IMR-90 (cell line): Measurements from ENCODE around the gene LRP1B. TPM values are rescaled to one million over a fixed set of nuclear protein-coding genes. Genes with fewer than 3 reads are reported as not detected.

ENCODE experiments used
- ATAC-seq: fragments of 200-7000 bp; cut with Tn5 transposase; 2 replicates; pipeline ENCODE4 v1.9.1; 2020; ENCODE audit warnings: low read depth, mild to moderate bottlenecking, moderate library complexity
- BruUV-seq: library from RNA; stranded (reverse); fragments of 400-500 nt; replicated peaks from 2 replicates; lab custom pipeline; 2021; lab: Mats Ljungman, UMichigan
- CTCF ChIA-PET: fragments of 300-600 bp; formaldehyde crosslinking; extraction: SDS; loops from one replicate; lab custom pipeline; 2021; ENCODE audit warnings: antibody characterized with exemption; lab: Yijun Ruan, JAX
- POLR2A ChIA-PET: fragments of 300-600 bp; sonication (Branson Sonifier 250); formaldehyde crosslinking; loops from one replicate; lab custom pipeline; 2022; ENCODE audit warnings: antibody characterized with exemption; ENCODE audit not compliant: unreplicated experiment; lab: Charles Lee
- DNase-seq: peaks from one replicate; pipeline ENCODE4 v3.0.0; 2013
- H2AFZ ChIP-seq: replicated peaks from 2 replicates; pipeline ENCODE3; 2013; ENCODE audit warnings: low read length, mild to moderate bottlenecking; ENCODE audit not compliant: poor library complexity
- H2AK5ac ChIP-seq: 2 replicates; pipeline ENCODE4 v1.6.1; 2013; ENCODE audit warnings: low read depth, low read length, inconsistent platforms
- H2AK9ac ChIP-seq: replicated peaks from 2 replicates; pipeline ENCODE3; 2013; ENCODE audit warnings: mild to moderate bottlenecking, low read depth, low read length, moderate library complexity; ENCODE audit not compliant: poor library complexity
- H2BK120ac ChIP-seq: 2 replicates; pipeline ENCODE4 v1.6.1; 2013; ENCODE audit warnings: low read depth, low read length, inconsistent platforms
- H2BK15ac ChIP-seq: 3 replicates; pipeline ENCODE4 v1.6.1; 2013; ENCODE audit warnings: low read depth, low read length, inconsistent platforms
- H2BK20ac ChIP-seq: 2 replicates; pipeline ENCODE4 v1.6.1; 2013; ENCODE audit warnings: low read depth, mild to moderate bottlenecking, inconsistent platforms, low read length, moderate library complexity
- H2BK5ac ChIP-seq: 2 replicates; pipeline ENCODE4 v1.6.1; 2013; ENCODE audit warnings: mild to moderate bottlenecking, low read depth, low read length, inconsistent platforms; ENCODE audit not compliant: poor library complexity, severe bottlenecking
- H3K14ac ChIP-seq: replicated peaks from 2 replicates; pipeline ENCODE4 v1.6.1; 2013; ENCODE audit warnings: low read depth, low read length, inconsistent platforms
- H3K18ac ChIP-seq: 2 replicates; pipeline ENCODE4 v1.6.1; 2013; ENCODE audit warnings: low read depth, low read length, control low read depth
- H3K23ac ChIP-seq: 2 replicates; pipeline ENCODE4 v1.6.1; 2013; ENCODE audit warnings: low read depth, low read length, inconsistent platforms
- H3K27ac ChIP-seq: 2 replicates; pipeline ENCODE4 v1.5.1; 2013; ENCODE audit warnings: mild to moderate bottlenecking, control low read depth, low read length; ENCODE audit not compliant: insufficient read depth
- H3K27me3 ChIP-seq: 2 replicates; pipeline ENCODE4 v1.6.1; 2013; ENCODE audit warnings: low read length; ENCODE audit not compliant: control insufficient read depth, insufficient read depth
- H3K36me3 ChIP-seq: 2 replicates; pipeline ENCODE4 v1.6.1; 2013; ENCODE audit warnings: low read length, mixed read lengths; ENCODE audit not compliant: control insufficient read depth, insufficient read depth
- H3K4ac ChIP-seq: 2 replicates; pipeline ENCODE4 v1.6.1; 2013; ENCODE audit warnings: low read depth, low read length, inconsistent platforms
- H3K4me1 ChIP-seq: 2 replicates; pipeline ENCODE4 v1.6.1; 2013; ENCODE audit warnings: low read length, mixed read lengths; ENCODE audit not compliant: control insufficient read depth, insufficient read depth
- H3K4me2 ChIP-seq: 2 replicates; pipeline ENCODE4 v1.6.1; 2013; ENCODE audit warnings: low read depth, mild to moderate bottlenecking, control low read depth, low read length, moderate library complexity
- H3K4me3 ChIP-seq: 2 replicates; pipeline ENCODE4 v1.5.1; 2013; ENCODE audit warnings: low read depth, mild to moderate bottlenecking, control low read depth, low read length, moderate library complexity; ENCODE audit not compliant: insufficient read depth
- H3K56ac ChIP-seq: 2 replicates; pipeline ENCODE4 v1.6.1; 2013; ENCODE audit warnings: low read length, inconsistent platforms; ENCODE audit not compliant: insufficient read depth; ENCODE audit errors: extremely low read depth
- H3K79me1 ChIP-seq, 2 experiments: 2 replicates each; pipeline ENCODE4 v1.6.1; 2013; ENCODE audit warnings: low read length in 2 of 2, inconsistent platforms in 1 of 2, low read depth in 1 of 2
- H3K9ac ChIP-seq: 2 replicates; pipeline ENCODE4 v1.6.1; 2013; ENCODE audit warnings: low read depth, low read length, control low read depth
- H3K9me1 ChIP-seq: 2 replicates; pipeline ENCODE4 v1.6.1; 2013; ENCODE audit warnings: low read length, inconsistent platforms; ENCODE audit not compliant: insufficient read depth
- H3K9me3 ChIP-seq: 2 replicates; pipeline ENCODE4 v1.6.1; 2013; ENCODE audit warnings: low read length; ENCODE audit not compliant: control insufficient read depth, insufficient read depth
- H4K20me1 ChIP-seq: 2 replicates; pipeline ENCODE4 v1.6.1; 2013; ENCODE audit warnings: low read length, inconsistent platforms; ENCODE audit not compliant: insufficient read depth
- H4K5ac ChIP-seq: 2 replicates; pipeline ENCODE4 v1.6.1; 2013; ENCODE audit warnings: mild to moderate bottlenecking, low read depth, low read length, control low read depth
- H4K8ac ChIP-seq, 2 experiments: 2 replicates each; pipeline ENCODE4 v1.6.1; 2013; ENCODE audit warnings: low read depth in 2 of 2, low read length in 2 of 2, control low read depth in 1 of 2, inconsistent platforms in 1 of 2
- H4K91ac ChIP-seq: 2 replicates; pipeline ENCODE4 v1.6.1; 2013; ENCODE audit warnings: low read depth, low read length, inconsistent platforms; ENCODE audit not compliant: insufficient read depth
- BHLHE40 ChIP-seq: fragments of 150-350 bp; IDR thresholded peaks from 2 replicates; pipeline ENCODE4 v1.6.1; 2016; ENCODE audit warnings: mild to moderate bottlenecking, low read depth, low read length
- ELK1 ChIP-seq: fragments of 150-350 bp; IDR thresholded peaks from 2 replicates; pipeline ENCODE4 v1.6.1; 2016; ENCODE audit warnings: low read depth, mild to moderate bottlenecking, low read length, moderate library complexity, borderline replicate concordance
- MAFK ChIP-seq: IDR thresholded peaks from 2 replicates; pipeline ENCODE4 v1.6.1; 2012; ENCODE audit warnings: low read depth, low read length, improper control_type of control experiment
- RCOR1 ChIP-seq: IDR thresholded peaks from 2 replicates; pipeline ENCODE4 v1.6.1; 2012; ENCODE audit warnings: mild to moderate bottlenecking, low read length, improper control_type of control experiment; ENCODE audit not compliant: insufficient replicate concordance
- RFX5 ChIP-seq: IDR thresholded peaks from 2 replicates; pipeline ENCODE4 v1.8.0; 2012; ENCODE audit warnings: low read depth, mild to moderate bottlenecking, low read length, moderate library complexity
- WGBS, 2 experiments: methylation state at CpG; one replicate each; pipeline versions ENCODE4 v1.1.5 to v1.1.7; 2013; ENCODE audit warnings: missing lambda C conversion rate in 2 of 2; ENCODE audit not compliant: insufficient read length in 1 of 2; ENCODE audit errors: extremely low coverage in 2 of 2; 5-methylcytosine and 5-hydroxymethylcytosine counted together
- dilution Hi-C: fragments of 300-500 bp; cut with HindIII; formaldehyde crosslinking; loops from one replicate; pipeline ENCODE4 v1.14.3; 2018; ENCODE audit warnings: low sequenced_read_pairs; ENCODE audit not compliant: unreplicated experiment
- in situ Hi-C: fragments of 300-500 bp; cut with MboI; formaldehyde crosslinking; loops from 3 replicates; pipeline ENCODE4 v1.14.3; 2019; ENCODE audit warnings: low sequenced_read_pairs, inconsistent platforms, mixed read lengths
- intact Hi-C: fragments of 100-400 bp; cut with micrococcal nuclease; formaldehyde crosslinking; loops from 2 replicates; pipeline ENCODE4 v1.10.0; 2022
- polyA plus RNA-seq, 3 experiments: library from polyadenylated mRNA; depleted of rRNA; stranded (reverse); fragments of >200 nt; gene quantifications; 2 replicates each; pipeline ENCODE4 v1.2.3, GENCODE V29; 2012; ENCODE audit warnings: low replicate concordance in 1 of 3
- total RNA-seq: library from RNA; depleted of rRNA; stranded (reverse); fragments of >200 nt; gene quantifications from 2 replicates; pipeline ENCODE4 v1.2.3, GENCODE V29; 2012

LRP1B gene
- total and polyA plus RNA-seq, 2 of the 4 experiments (the other 2 are of a cell fraction): under 0.01 to 0.02 TPM

DNA sequence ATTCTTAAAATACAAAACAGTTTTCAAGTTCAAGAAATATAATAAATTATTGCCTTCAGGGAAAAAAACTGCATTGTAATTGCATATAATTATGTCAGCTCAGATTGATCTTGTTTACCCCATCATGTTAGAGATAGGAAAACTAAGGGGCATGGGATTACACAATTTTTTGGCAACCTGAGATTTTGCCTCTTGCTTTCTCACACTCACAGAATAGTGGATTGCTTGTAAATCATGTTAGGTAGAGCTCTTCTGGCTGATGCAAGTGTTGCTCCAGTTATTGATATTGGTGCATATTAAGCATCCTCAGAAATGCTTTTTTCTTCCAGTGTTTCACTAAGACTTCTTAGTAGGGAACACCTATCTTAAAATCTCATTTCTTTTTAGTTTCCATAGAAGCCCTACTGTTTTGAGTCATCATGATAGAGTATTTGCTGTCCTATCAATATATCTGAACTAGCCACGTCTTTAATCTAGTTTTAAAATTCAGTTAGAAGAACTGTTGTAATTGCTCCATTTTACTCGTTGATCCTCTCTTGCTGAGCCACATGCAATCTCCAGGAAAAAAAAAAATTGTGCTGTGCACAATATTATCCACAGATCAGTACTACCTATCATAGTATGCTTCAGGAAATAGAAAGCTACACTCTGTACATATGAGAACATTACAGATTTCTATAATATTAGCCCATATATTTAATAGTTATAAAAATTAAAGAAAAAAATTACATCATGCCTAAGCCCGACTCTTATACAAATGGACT, 393.1 kb downstream of the LRP1B start:
- BruUV-seq: no TSS peak
- Histone ChIP-seq H3K27ac (no peak overlapping the region), H3K4me3 (no peak overlapping the region), H3K9me1 (no peaks in the 10 kb centered on the region), H3K36me3 (no peaks in the 10 kb centered on the region), H2AFZ (no peak overlapping the region), H3K23ac (no peak overlapping the region), H3K56ac (no peak overlapping the region), H2AK5ac (no peak overlapping the region), H4K91ac (no peak overlapping the region), H3K4me1 (no peaks in the 10 kb centered on the region), H3K18ac (no peak overlapping the region), H4K5ac (no peak overlapping the region), H2BK20ac (no peak overlapping the region), H4K8ac (no peak overlapping the region), H2BK5ac (no peak overlapping the region), H3K14ac (no peak overlapping the region), H3K9me3 (peaks cover 2% of the 10 kb centered on the region; the same call in 1 of the 2 replicates), H2BK15ac (no peak overlapping the region), H2AK9ac (no peak overlapping the region), H3K9ac (no peak overlapping the region), H2BK120ac (no peak overlapping the region), H3K79me1 (no peaks in the 10 kb centered on the region), H3K4me2 (no peak overlapping the region), H3K4ac (no peak overlapping the region), H3K27me3 (no peaks in the 10 kb centered on the region), H4K20me1 (no peaks in the 10 kb centered on the region)
- in situ Hi-C loops (no loop called here), dilution Hi-C loops (no loop called here), intact Hi-C loops (no loop called here)
- ChIA-PET POLR2A (no interaction called here), CTCF (no interaction called here)
- TF ChIP-seq MAFK (no peak), RFX5 (no peak), RCOR1 (no peak), BHLHE40 (no peak), ELK1 (no peak)
- no peak for DNase-seq
- no peak for ATAC-seq
- WGBS, 2 experiments: no CpG with 5 or more reads among the region's 3 CpGs
